HepG2 (cell line): ENCODE results near the gene IER5L. TPM values are rescaled to one million over a fixed set of nuclear protein-coding genes. Genes with fewer than 3 reads are reported as not detected.

Experiments
- ATAC-seq: fragments of 200-7000 bp; cut with Tn5 transposase; 3 replicates; pipeline ENCODE4 v1.9.1; 2020; ENCODE audit warnings: mild to moderate bottlenecking, moderate library complexity
- BruUV-seq: library from RNA; stranded (reverse); fragments of 400-500 nt; replicated peaks from 2 replicates; lab custom pipeline; 2021; lab: Mats Ljungman, UMichigan
- CTCF ChIA-PET: fragments of 300-600 bp; formaldehyde crosslinking; extraction: SDS; loops from one replicate; lab custom pipeline; 2021; ENCODE audit warnings: low total read pairs, inconsistent platforms, low intra/inter-chr PET ratio; lab: Yijun Ruan, JAX
- POLR2A ChIA-PET: fragments of 350-600 bp; sonication (Branson Sonifier 250); formaldehyde crosslinking; loops from one replicate; lab custom pipeline; 2020; ENCODE audit warnings: antibody characterized with exemption, inconsistent platforms; lab: Yijun Ruan, JAX
- DNase-seq: peaks from one replicate; pipeline ENCODE4 v3.0.0-alpha.2; 2015; ENCODE audit warnings: low spot score
- FAIRE-seq: peaks from 3 replicates; lab custom pipeline; 2011; peaks lifted over from hg19 to GRCh38; lab: Jason Lieb, UNC
- H2AFZ ChIP-seq: one replicate; pipeline ENCODE4 v1.6.1; 2011; ENCODE audit warnings: low read length, inconsistent platforms
- H3K27ac ChIP-seq: fragments of 300-600 bp; 3 replicates; pipeline ENCODE4 v1.8.0; 2011; ENCODE audit warnings: mixed run types, mild to moderate bottlenecking, mixed read lengths, low read length, inconsistent platforms; ENCODE audit not compliant: insufficient read depth; ENCODE audit errors: extremely low read length
- H3K27me3 ChIP-seq, 2 experiments: fragments of 200-600 bp in 1 of 2; 2 replicates in 1 of 2; 3 replicates in 1 of 2; pipeline versions ENCODE4 v1.6.0 to v1.8.0; 2011; ENCODE audit warnings: low read length in 2 of 2, mild to moderate bottlenecking in 2 of 2, moderate library complexity in 2 of 2, inconsistent platforms in 1 of 2; ENCODE audit not compliant: insufficient read depth in 2 of 2, control insufficient read depth in 1 of 2
- H3K36me3 ChIP-seq, 2 experiments: fragments of 200-600 bp in 1 of 2; replicated peaks in 1 of 2; 2 replicates in 1 of 2; 3 replicates in 1 of 2; pipeline versions ENCODE4 v1.5.1 to v1.8.0; 2011; ENCODE audit warnings: low read length in 2 of 2, inconsistent platforms in 1 of 2; ENCODE audit not compliant: insufficient read depth in 2 of 2, control insufficient read depth in 1 of 2
- H3K4me1 ChIP-seq: 2 replicates; pipeline ENCODE4 v1.5.1; 2012; ENCODE audit warnings: low read length, inconsistent platforms; ENCODE audit not compliant: insufficient read depth
- H3K4me2 ChIP-seq: 2 replicates; pipeline ENCODE4 v1.6.0; 2011; ENCODE audit warnings: low read depth, low read length, inconsistent platforms
- H3K4me3 ChIP-seq, 3 experiments: fragments of 200-600 bp in 1 of 3; sonication (generic), shearing (Covaris generic) in 1 of 3; replicated peaks in 1 of 3; 2 replicates each; pipeline ENCODE4 v1.5.1; 2011 to 2016; ENCODE audit warnings: low read length in 3 of 3, inconsistent platforms in 2 of 3, low read depth in 2 of 3, mild to moderate bottlenecking in 2 of 3, control low read depth in 1 of 3, mixed read lengths in 1 of 3; ENCODE audit not compliant: insufficient read depth in 1 of 3
- H3K79me2 ChIP-seq: one replicate; pipeline ENCODE4 v1.6.1; 2011; ENCODE audit warnings: low read length, inconsistent platforms; ENCODE audit not compliant: insufficient read depth
- H3K9ac ChIP-seq: 2 replicates; pipeline ENCODE4 v1.6.0; 2011; ENCODE audit warnings: mild to moderate bottlenecking, low read depth, low read length, inconsistent platforms; ENCODE audit not compliant: insufficient read depth
- H3K9me3 ChIP-seq: 2 replicates; pipeline ENCODE4 v1.5.1; 2012; ENCODE audit warnings: mild to moderate bottlenecking, low read length
- H4K20me1 ChIP-seq: 2 replicates; pipeline ENCODE4 v1.6.0; 2011; ENCODE audit warnings: inconsistent platforms, mild to moderate bottlenecking, low read length, moderate library complexity; ENCODE audit not compliant: insufficient read depth
- HNRNPK ChIP-seq: fragments of 200-400 bp; formaldehyde crosslinking; IDR thresholded peaks from 2 replicates; pipeline ENCODE4 v1.6.1; 2018; ENCODE audit warnings: low read length, low read depth, moderate library complexity, mild to moderate bottlenecking; ENCODE audit not compliant: poor library complexity, severe bottlenecking
- MAFK ChIP-seq, 2 experiments: IDR thresholded peaks in 1 of 2; conservative IDR thresholded peaks in 1 of 2; 2 replicates each; pipeline ENCODE4 v1.6.1; 2011; ENCODE audit warnings: improper control_type of control experiment in 2 of 2, low read length in 2 of 2
- NCOA5 ChIP-seq: sonication (generic); formaldehyde crosslinking; IDR thresholded peaks from 2 replicates; pipeline ENCODE4 v1.4.0; 2020; ENCODE audit warnings: missing genetic modification reagents
- REXO4 ChIP-seq: sonication (generic); formaldehyde crosslinking; IDR thresholded peaks from 2 replicates; pipeline ENCODE4 v1.8.0; 2022; ENCODE audit warnings: missing genetic modification reagents, mild to moderate bottlenecking, borderline replicate concordance
- ZBTB38 ChIP-seq: sonication (generic); formaldehyde crosslinking; IDR thresholded peaks from 2 replicates; pipeline ENCODE4 v1.5.1; 2020; ENCODE audit warnings: mild to moderate bottlenecking, missing genetic modification reagents
- ZBTB44 ChIP-seq: sonication (generic); formaldehyde crosslinking; IDR thresholded peaks from 2 replicates; pipeline ENCODE4 v1.4.0; 2020; ENCODE audit warnings: missing genetic modification reagents
- ZNF121 ChIP-seq: sonication (generic); formaldehyde crosslinking; IDR thresholded peaks from 2 replicates; pipeline ENCODE4 v1.5.0; 2020; ENCODE audit warnings: mild to moderate bottlenecking, missing genetic modification reagents
- ZNF720 ChIP-seq: sonication (generic); formaldehyde crosslinking; IDR thresholded peaks from 2 replicates; pipeline ENCODE4 v1.4.0; 2020; ENCODE audit warnings: missing genetic modification reagents
- WGBS: methylation state at CpG from one replicate; pipeline ENCODE4 v1.1.6; 2017; ENCODE audit warnings: low lambda C conversion rate; 5-methylcytosine and 5-hydroxymethylcytosine counted together
- in situ Hi-C: cut with HindIII; loops from 2 replicates; pipeline ENCODE4 v1.10.0; 2017; ENCODE audit warnings: low pct_unique_long_range_greater_than_20kb; ENCODE audit not compliant: extremely low pct_ligation_motif_present
- intact Hi-C: fragments of 100-400 bp; cut with micrococcal nuclease; formaldehyde crosslinking; loops from one replicate; pipeline ENCODE4 v1.10.0; 2022; ENCODE audit not compliant: unreplicated experiment
- polyA plus RNA-seq, 8 experiments: library from polyadenylated mRNA; depleted of rRNA in 3 of 8; stranded (reverse) in 7 of 8; unstranded in 1 of 8; fragments of >200 nt; fragmentation: Illumina TruSeq in 4 of 8; extraction: Trizol in 4 of 8; gene quantifications; 2 replicates each; pipeline versions ENCODE4 v1.2.1 to v1.2.3, GENCODE V29; 2011 to 2016; ENCODE audit warnings: low read depth in 4 of 8, missing spikeins in 1 of 8, mixed read lengths in 1 of 8; ENCODE audit not compliant: insufficient read depth in 1 of 8
- total RNA-seq, 5 experiments: library from RNA; depleted of rRNA; stranded (reverse); fragments of >200 nt; fragmentation: Illumina TruSeq; extraction: Trizol; gene quantifications; 2 replicates each; pipeline ENCODE4 v1.2.3, GENCODE V29; 2016; ENCODE audit warnings: low read depth in 1 of 5
- TF ChIP-seq, protein P1 (sequence below): IDR thresholded peaks from 2 replicates; pipeline ENCODE4 v1.6.1; 2016; ENCODE audit warnings: missing genetic modification reagents, missing compliant biosample characterization
- TF ChIP-seq, protein P2 (sequence below): sonication (generic); formaldehyde crosslinking; IDR thresholded peaks from 2 replicates; pipeline ENCODE4 v1.5.1; 2020; ENCODE audit warnings: mild to moderate bottlenecking, missing genetic modification reagents, moderate library complexity

The IER5L gene
- total and polyA plus RNA-seq, 2 of the 13 experiments (the other 11 are each of a cell fraction or from before 2014, with no cell fraction given) = 1.8 to 3.3 TPM

- BruUV-seq = no TSS peak
- Histone ChIP-seq H3K4me3 (no peak overlapping the region), H3K27me3 (no peaks in the 10 kb centered on the region), H3K9me3 (no peaks in the 10 kb centered on the region), H3K4me1 (peaks cover 58% of the 10 kb centered on the region), H3K4me2 (0 out of 2 replicates have a peak overlapping the region, but pooled peaks have one; percentile 1), H3K27ac (no peak overlapping the region), H3K79me2 (no peaks in the 10 kb centered on the region), H2AFZ (no peak overlapping the region), H4K20me1 (no peaks in the 10 kb centered on the region), H3K36me3 (no peaks in the 10 kb centered on the region), H3K9ac (no peak overlapping the region)
- TF ChIP-seq ZBTB38 = peak; percentile 57; the same call in 1 of the 2 replicates
- TF ChIP-seq, protein P1, sequence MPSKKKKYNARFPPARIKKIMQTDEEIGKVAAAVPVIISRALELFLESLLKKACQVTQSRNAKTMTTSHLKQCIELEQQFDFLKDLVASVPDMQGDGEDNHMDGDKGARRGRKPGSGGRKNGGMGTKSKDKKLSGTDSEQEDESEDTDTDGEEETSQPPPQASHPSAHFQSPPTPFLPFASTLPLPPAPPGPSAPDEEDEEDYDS (CRISPR knock-in tag) = no peak
- intact Hi-C loops = no loop called here
- DNase-seq (peak; percentile 54), ATAC-seq (peak; percentile 36), FAIRE-seq (no peak)
- WGBS = 65% methylated on average over 9 of the region's 9 CpGs
- CTCF ChIA-PET = no interaction called here
- in situ Hi-C loops = no loop called here
- POLR2A ChIA-PET = interaction anchor here (1.6 kb wide), 1 partner anchor 21 kb away, joined by 3 read pairs; no protein-coding TSS in a partner anchor
Observed at GRCh38 chr9:129161534-129161837, 16.6 kb downstream of the IER5L start.

DNA sequence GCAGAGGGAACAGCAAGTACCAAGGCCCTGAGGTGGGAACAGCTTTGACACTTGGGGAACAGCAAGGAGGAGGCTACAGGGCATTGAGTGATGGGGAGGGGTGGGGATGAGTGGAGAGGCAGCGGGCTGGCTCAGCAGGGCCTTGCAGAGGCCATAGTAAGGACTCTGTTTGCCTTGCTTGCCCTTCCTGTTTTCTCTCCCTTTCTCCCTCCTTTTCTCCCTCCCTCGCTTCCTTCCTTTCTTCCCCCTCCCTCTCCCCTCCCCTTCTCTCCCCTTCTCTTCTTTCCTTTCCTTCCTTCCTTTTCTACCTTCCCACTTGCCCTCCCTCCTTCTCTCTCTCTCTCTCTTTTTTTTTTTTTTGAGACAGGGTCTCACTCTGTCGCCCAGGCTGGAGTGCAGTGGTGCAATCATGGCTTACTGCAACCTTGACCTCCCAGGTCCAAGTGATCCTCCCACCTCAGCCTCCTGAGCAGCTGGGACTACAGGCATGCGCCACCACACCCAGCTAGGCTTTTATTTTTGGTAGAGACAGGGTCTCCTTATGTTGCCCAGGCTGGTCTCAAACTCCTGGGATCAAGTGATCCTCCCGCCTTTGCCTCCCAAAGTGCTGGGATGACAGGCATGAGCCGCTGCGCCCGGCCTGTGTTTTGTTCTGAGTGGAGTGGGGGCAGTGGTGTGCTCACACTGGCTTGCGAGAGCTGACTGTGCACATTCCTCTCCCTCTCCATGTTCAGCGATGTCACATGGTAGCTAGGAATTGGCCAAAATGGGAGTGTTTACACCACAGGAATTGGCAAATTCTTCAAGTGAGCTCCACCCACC, 17.1 kb downstream of the IER5L start:
- Histone ChIP-seq H4K20me1 (no peaks in the 10 kb centered on the region), H3K9me3 (no peaks in the 10 kb centered on the region), H3K4me1 (peaks cover 52% of the 10 kb centered on the region), H3K4me3 (no peak overlapping the region), H3K36me3 (no peaks in the 10 kb centered on the region), H3K27ac (no peak overlapping the region), H3K4me2 (0 out of 2 replicates have a peak overlapping the region, but pooled peaks have one; percentile 1), H3K9ac (no peak overlapping the region), H3K27me3 (no peaks in the 10 kb centered on the region), H2AFZ (no peak overlapping the region), H3K79me2 (no peaks in the 10 kb centered on the region)
- in situ Hi-C loops = no loop called here
- FAIRE-seq (no peak), DNase-seq (no peak), ATAC-seq (peak; percentile 38)
- WGBS = 54% methylated on average over 10 of the region's 10 CpGs
- CTCF ChIA-PET = interaction anchor here (0.6 kb wide), 1 partner anchor 26 kb away, joined by 3 read pairs; no protein-coding TSS in a partner anchor
- no TSS peak for BruUV-seq
- POLR2A ChIA-PET = interaction anchor here (1.0 to 1.6 kb wide), 2 partner anchors 21 to 335 kb away, joined by 3 read pairs; no protein-coding TSS in a partner anchor
- intact Hi-C loops = no loop called here
- no peak for TF ChIP-seq ZNF720 (CRISPR knock-in tag)
- TF ChIP-seq ZBTB44 (CRISPR knock-in tag) = no peak
- TF ChIP-seq REXO4 (CRISPR knock-in tag) = no peak
- TF ChIP-seq NCOA5 (CRISPR knock-in tag) = no peak
- peak; percentile 80 for TF ChIP-seq HNRNPK
- peak; percentile 66 to 87 for TF ChIP-seq MAFK (conservative IDR thresholded peaks at IDR 0.05 in 1 of 2, IDR thresholded peaks at IDR 0.05 in 1 of 2; ENCODE audit: low read length in 2 of 2)
- 0 out of 2 replicates have a peak, but pooled peaks have one; percentile 12 for TF ChIP-seq ZNF121 (CRISPR knock-in tag)
- TF ChIP-seq, protein P2, sequence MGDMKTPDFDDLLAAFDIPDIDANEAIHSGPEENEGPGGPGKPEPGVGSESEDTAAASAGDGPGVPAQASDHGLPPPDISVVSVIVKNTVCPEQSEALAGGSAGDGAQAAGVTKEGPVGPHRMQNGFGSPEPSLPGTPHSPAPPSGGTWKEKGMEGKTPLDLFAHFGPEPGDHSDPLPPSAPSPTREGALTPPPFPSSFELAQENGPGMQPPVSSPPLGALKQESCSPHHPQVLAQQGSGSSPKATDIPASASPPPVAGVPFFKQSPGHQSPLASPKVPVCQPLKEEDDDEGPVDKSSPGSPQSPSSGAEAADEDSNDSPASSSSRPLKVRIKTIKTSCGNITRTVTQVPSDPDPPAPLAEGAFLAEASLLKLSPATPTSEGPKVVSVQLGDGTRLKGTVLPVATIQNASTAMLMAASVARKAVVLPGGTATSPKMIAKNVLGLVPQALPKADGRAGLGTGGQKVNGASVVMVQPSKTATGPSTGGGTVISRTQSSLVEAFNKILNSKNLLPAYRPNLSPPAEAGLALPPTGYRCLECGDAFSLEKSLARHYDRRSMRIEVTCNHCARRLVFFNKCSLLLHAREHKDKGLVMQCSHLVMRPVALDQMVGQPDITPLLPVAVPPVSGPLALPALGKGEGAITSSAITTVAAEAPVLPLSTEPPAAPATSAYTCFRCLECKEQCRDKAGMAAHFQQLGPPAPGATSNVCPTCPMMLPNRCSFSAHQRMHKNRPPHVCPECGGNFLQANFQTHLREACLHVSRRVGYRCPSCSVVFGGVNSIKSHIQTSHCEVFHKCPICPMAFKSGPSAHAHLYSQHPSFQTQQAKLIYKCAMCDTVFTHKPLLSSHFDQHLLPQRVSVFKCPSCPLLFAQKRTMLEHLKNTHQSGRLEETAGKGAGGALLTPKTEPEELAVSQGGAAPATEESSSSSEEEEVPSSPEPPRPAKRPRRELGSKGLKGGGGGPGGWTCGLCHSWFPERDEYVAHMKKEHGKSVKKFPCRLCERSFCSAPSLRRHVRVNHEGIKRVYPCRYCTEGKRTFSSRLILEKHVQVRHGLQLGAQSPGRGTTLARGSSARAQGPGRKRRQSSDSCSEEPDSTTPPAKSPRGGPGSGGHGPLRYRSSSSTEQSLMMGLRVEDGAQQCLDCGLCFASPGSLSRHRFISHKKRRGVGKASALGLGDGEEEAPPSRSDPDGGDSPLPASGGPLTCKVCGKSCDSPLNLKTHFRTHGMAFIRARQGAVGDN = peak; percentile 25; the same call in 1 of the 2 replicates
